Ectodermal cell (in vitro differentiated cells): Measurements from ENCODE around the gene FLOT1.

Experiments
- H3K27ac ChIP-seq: 2 replicates; pipeline ENCODE4 v1.7.0; 2013; ENCODE audit warnings: mild to moderate bottlenecking, low read depth, low read length; ENCODE audit not compliant: insufficient read depth, poor library complexity, severe bottlenecking
- H3K27me3 ChIP-seq: 2 replicates; pipeline ENCODE4 v1.7.0; 2013; ENCODE audit warnings: mild to moderate bottlenecking, low read length; ENCODE audit not compliant: insufficient read depth, control insufficient read depth, poor library complexity, severe bottlenecking
- H3K36me3 ChIP-seq: one replicate; pipeline ENCODE4 v1.7.0; 2013; ENCODE audit warnings: low read length; ENCODE audit not compliant: control insufficient read depth, insufficient read depth
- H3K4me1 ChIP-seq: one replicate; pipeline ENCODE4 v1.7.0; 2013; ENCODE audit warnings: low read length; ENCODE audit not compliant: control insufficient read depth, insufficient read depth
- H3K4me3 ChIP-seq: 2 replicates; pipeline ENCODE4 v1.7.0; 2013; ENCODE audit warnings: low read depth, low read length, control low read depth; ENCODE audit not compliant: insufficient read depth
- H3K9me3 ChIP-seq: 2 replicates; pipeline ENCODE4 v1.7.0; 2013; ENCODE audit warnings: mild to moderate bottlenecking, low read length, moderate library complexity; ENCODE audit not compliant: control insufficient read depth
- WGBS, 2 experiments: methylation state at CpG; one replicate each; pipeline ENCODE4 v1.1.7; 2013; ENCODE audit warnings: missing lambda C conversion rate in 2 of 2; 5-methylcytosine and 5-hydroxymethylcytosine counted together

Gene FLOT1

GRCh38 chr6:30778001-30778635 is 35.6 kb upstream of the FLOT1 start:
- no peak overlapping the region for H3K27ac ChIP-seq
- no peak overlapping the region for H3K4me3 ChIP-seq
- no peaks in the 10 kb centered on the region for H3K36me3 ChIP-seq
- 95 to 96% methylated on average over 3 of the region's 3 CpGs for WGBS, 2 experiments
- no peaks in the 10 kb centered on the region for H3K9me3 ChIP-seq
- no peaks in the 10 kb centered on the region for H3K4me1 ChIP-seq
- H3K27me3 ChIP-seq: no peaks in the 10 kb centered on the region

DNA sequence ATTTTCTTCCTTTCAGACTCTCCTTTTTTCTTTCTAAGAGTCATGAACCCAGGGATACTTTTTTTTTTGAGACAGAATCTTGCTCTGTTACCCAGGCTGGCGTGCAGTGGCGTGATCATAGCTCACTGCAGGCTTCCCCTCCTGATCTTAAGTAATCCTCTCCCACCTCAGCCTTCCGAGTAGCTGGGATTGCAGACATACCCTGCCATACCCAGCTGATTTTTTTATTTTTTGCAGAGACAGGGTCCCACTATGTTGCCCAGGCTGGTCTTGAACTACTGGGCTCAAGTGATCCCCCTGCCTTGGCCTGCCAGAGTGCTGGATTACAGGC is 34.6 kb upstream of the FLOT1 start:
- no peaks in the 10 kb centered on the region for H3K9me3 ChIP-seq
- H3K4me3 ChIP-seq: no peak overlapping the region
- no peaks in the 10 kb centered on the region for H3K4me1 ChIP-seq
- WGBS, 2 experiments: 88 to 94% methylated on average over 3 of the region's 3 CpGs
- no peak overlapping the region for H3K27ac ChIP-seq
- H3K36me3 ChIP-seq: no peaks in the 10 kb centered on the region
- no peaks in the 10 kb centered on the region for H3K27me3 ChIP-seq

GRCh38 chr6:30776390-30777154 is 34.1 kb upstream of the FLOT1 start:
- Histone ChIP-seq H3K4me3 (no peak overlapping the region), H3K36me3 (no peaks in the 10 kb centered on the region), H3K4me1 (no peaks in the 10 kb centered on the region), H3K9me3 (no peaks in the 10 kb centered on the region), H3K27me3 (no peaks in the 10 kb centered on the region), H3K27ac (no peak overlapping the region)
- 96% methylated on average over 3 of the region's 5 CpGs for WGBS, 2 experiments

GRCh38 chr6:30775104-30775503 is 32.6 kb upstream of the FLOT1 start:
- H3K9me3 ChIP-seq: no peaks in the 10 kb centered on the region
- 90 to 97% methylated on average over 1 of the region's 2 CpGs for WGBS, 2 experiments
- H3K4me1 ChIP-seq: no peaks in the 10 kb centered on the region
- H3K27ac ChIP-seq: no peak overlapping the region
- no peaks in the 10 kb centered on the region for H3K36me3 ChIP-seq
- H3K4me3 ChIP-seq: no peak overlapping the region
- H3K27me3 ChIP-seq: no peaks in the 10 kb centered on the region

- H3K27ac ChIP-seq: no peak overlapping the region
- peaks cover 1% of the 10 kb centered on the region for H3K4me1 ChIP-seq
- no peaks in the 10 kb centered on the region for H3K36me3 ChIP-seq
- no peaks in the 10 kb centered on the region for H3K9me3 ChIP-seq
- 95% methylated on average over 7 to 8 of the region's 8 CpGs for WGBS, 2 experiments
- H3K4me3 ChIP-seq: no peak overlapping the region
- H3K27me3 ChIP-seq: no peaks in the 10 kb centered on the region
Observed at GRCh38 chr6:30774701-30775100, 32.2 kb upstream of the FLOT1 start.

- 85 to 97% methylated on average over 3 of the region's 3 CpGs for WGBS, 2 experiments
- no peak overlapping the region for H3K27ac ChIP-seq
- H3K4me1 ChIP-seq: peaks cover 18% of the 10 kb centered on the region
- H3K4me3 ChIP-seq: no peak overlapping the region
- H3K27me3 ChIP-seq: no peaks in the 10 kb centered on the region
- no peaks in the 10 kb centered on the region for H3K9me3 ChIP-seq
- H3K36me3 ChIP-seq: no peaks in the 10 kb centered on the region
Observed at GRCh38 chr6:30770592-30770991, 28.1 kb upstream of the FLOT1 start.

- H3K27ac ChIP-seq: no peak overlapping the region
- no peaks in the 10 kb centered on the region for H3K36me3 ChIP-seq
- H3K4me1 ChIP-seq: peaks cover 18% of the 10 kb centered on the region
Observed at GRCh38 chr6:30769853-30770524, 27.5 kb upstream of the FLOT1 start.

DNA sequence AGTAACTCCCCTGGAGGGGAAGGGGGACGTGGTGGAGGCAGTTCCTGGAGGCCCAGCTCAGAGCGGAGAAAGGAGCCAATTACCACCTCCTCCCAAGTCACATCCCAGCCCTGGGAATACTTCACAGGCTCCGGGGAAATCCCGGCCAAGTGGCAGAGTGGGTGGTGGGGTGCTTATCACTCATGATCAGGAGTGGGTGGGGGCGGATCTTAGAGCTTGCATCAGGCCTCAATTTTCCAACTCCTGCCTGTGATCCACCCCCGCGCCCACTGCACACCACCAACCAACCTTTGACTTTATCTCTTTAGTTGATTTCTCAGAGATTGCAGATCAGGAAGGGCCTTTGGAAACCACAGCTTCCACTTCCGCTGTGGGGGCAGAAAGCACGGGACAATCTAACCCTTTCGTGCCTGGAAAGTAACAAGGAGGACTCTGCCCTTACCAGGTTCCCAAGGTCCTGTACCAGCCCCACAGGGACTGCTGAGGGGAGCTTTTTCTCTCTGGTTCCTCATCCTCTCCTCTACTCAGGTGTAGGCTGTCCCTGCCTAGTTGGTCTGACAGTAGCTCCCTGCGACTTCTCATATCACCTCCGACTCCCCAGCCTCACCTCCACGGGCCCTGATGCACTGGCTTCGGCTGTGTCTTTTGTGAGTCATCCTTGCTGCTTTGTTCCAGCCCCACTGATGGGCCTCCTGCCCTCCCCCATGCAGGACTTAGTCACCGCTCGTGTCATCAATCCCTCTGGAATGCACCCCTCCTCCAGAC is 26.8 kb upstream of the FLOT1 start:
- Histone ChIP-seq H3K9me3 (no peaks in the 10 kb centered on the region), H3K27me3 (no peaks in the 10 kb centered on the region), H3K36me3 (no peaks in the 10 kb centered on the region), H3K4me3 (no peak overlapping the region), H3K27ac (no peak overlapping the region), H3K4me1 (peaks cover 24% of the 10 kb centered on the region)
- WGBS, 2 experiments: 56 to 60% methylated on average over 15 to 16 of the region's 16 CpGs

More at GRCh38 chr6:30769853-30770524, 27.5 kb upstream of the FLOT1 start:
- H3K9me3 ChIP-seq: no peaks in the 10 kb centered on the region
- no peak overlapping the region for H3K4me3 ChIP-seq
- no peaks in the 10 kb centered on the region for H3K27me3 ChIP-seq
- WGBS, 2 experiments: 74 to 81% methylated on average over 5 of the region's 5 CpGs

DNA sequence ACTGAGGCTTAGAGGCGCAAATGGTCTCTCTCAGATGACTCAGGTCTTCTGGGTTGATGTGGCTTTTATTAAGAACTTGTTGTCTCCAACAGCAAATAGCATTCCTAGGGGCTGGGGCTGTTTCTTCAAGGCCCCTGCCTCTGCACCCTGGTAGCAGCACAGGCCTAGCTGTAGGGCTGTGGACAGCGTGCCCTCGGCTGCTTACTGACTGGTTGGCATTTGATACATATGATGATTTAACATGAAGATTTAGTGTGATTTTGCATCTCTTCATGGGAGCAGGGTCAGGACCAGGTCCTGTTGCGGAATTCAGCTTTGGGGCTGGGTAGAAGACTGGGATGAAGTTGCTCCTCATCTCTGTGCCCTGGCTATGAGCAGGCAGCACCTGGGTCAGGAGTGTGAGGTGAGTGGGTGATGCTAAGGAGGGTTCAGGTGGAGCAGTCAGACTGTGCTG is 26.2 kb upstream of the FLOT1 start:
- Histone ChIP-seq H3K27ac (no peak overlapping the region), H3K9me3 (no peaks in the 10 kb centered on the region), H3K4me1 (peaks cover 30% of the 10 kb centered on the region), H3K36me3 (no peaks in the 10 kb centered on the region), H3K4me3 (no peak overlapping the region), H3K27me3 (no peaks in the 10 kb centered on the region)
- WGBS, 2 experiments: 94 to 95% methylated on average over 4 of the region's 4 CpGs

DNA sequence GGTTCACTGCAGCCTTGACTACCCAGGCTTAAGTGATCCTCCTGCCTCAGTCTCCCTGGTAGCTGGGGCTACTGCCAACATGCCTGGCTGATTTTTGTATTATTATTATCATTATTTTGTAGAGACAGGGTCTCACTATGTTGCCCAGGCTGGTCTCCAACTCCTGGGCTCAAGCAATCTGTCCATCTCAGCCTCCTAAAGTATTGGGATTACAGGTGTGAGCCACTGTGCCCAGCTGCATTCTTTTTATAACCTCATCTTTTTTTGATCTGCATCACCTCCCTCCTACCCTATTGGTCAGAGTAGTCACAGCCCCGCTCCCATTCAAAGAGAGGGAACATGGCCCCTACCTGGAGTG is 25.4 kb upstream of the FLOT1 start:
- Histone ChIP-seq H3K9me3 (no peaks in the 10 kb centered on the region), H3K4me1 (peaks cover 37% of the 10 kb centered on the region), H3K27me3 (no peaks in the 10 kb centered on the region), H3K4me3 (no peak overlapping the region), H3K27ac (no peak overlapping the region), H3K36me3 (no peaks in the 10 kb centered on the region)
- 91 to 95% methylated on average over 1 of the region's 1 CpG for WGBS, 2 experiments
